Fibroblast of mammary gland (primary cell): ENCODE results near the gene NAA35.

Source experiments
- DNase-seq: peaks from one replicate; pipeline ENCODE4 v3.0.0-alpha.2; 2010; ENCODE audit warnings: low read depth
- H3K4me3 ChIP-seq: 2 replicates; pipeline ENCODE4 v1.5.1; 2011; ENCODE audit warnings: low read depth, mild to moderate bottlenecking, low read length, moderate library complexity; ENCODE audit not compliant: control insufficient read depth
- CTCF ChIP-seq: conservative IDR thresholded peaks from 2 replicates; pipeline ENCODE4 v1.5.1; 2011; ENCODE audit warnings: low read depth, low read length, inconsistent platforms; ENCODE audit not compliant: control insufficient read depth, insufficient read depth

NAA35 gene

GRCh38 chr9:85940832-85941621 is at the start of gene NAA35:
Gene NAA35 (plus strand): TSS chr9:85941146. CDS start chr9:85942160, 1,014 bp downstream.
- peak within 1 kb of the TSS; percentile 73 for H3K4me3 ChIP-seq
- TF ChIP-seq CTCF = no peak
- DNase-seq = peak; percentile 96

- H3K4me3 ChIP-seq = no peak overlapping the region
- DNase-seq = no peak
- TF ChIP-seq CTCF = no peak
Observed at GRCh38 chr9:85892401-85892800, 48.5 kb upstream of the NAA35 start.

- no peak overlapping the region for H3K4me3 ChIP-seq
- no peak for DNase-seq
- no peak for TF ChIP-seq CTCF
Observed at GRCh38 chr9:85895685-85896084, 45.3 kb upstream of the NAA35 start.

- no peak for DNase-seq
- H3K4me3 ChIP-seq = no peak overlapping the region
- TF ChIP-seq CTCF = no peak
Observed at GRCh38 chr9:85897848-85898247, 43.1 kb upstream of the NAA35 start.

- TF ChIP-seq CTCF = no peak
- no peak for DNase-seq
- H3K4me3 ChIP-seq = no peak overlapping the region
Observed at GRCh38 chr9:85898332-85898731, 42.6 kb upstream of the NAA35 start.

- TF ChIP-seq CTCF = no peak
- H3K4me3 ChIP-seq = no peak overlapping the region
- DNase-seq = no peak
Observed at GRCh38 chr9:85899388-85899787, 41.6 kb upstream of the NAA35 start.
